Esophagus (tissue), 2 donors: ENCODE data around the gene NRXN3. TPM values are rescaled to one million over a fixed set of nuclear protein-coding genes. Genes with fewer than 3 reads are reported as not detected.

Source experiments
- H3K27ac ChIP-seq, 2 donors: one replicate each; pipeline ENCODE4 v1.5.1; 2013; ENCODE audit warnings: low read depth in 2 of 2, mild to moderate bottlenecking in 2 of 2, inconsistent platforms in 1 of 2, low read length in 1 of 2, moderate library complexity in 1 of 2
- H3K27me3 ChIP-seq, 2 donors: one replicate each; pipeline ENCODE4 v1.6.1; 2013; ENCODE audit warnings: low read length in 2 of 2, control low read depth in 1 of 2, mild to moderate bottlenecking in 1 of 2; ENCODE audit not compliant: insufficient read depth in 2 of 2, control insufficient read depth in 1 of 2
- H3K36me3 ChIP-seq, 2 donors: one replicate each; pipeline ENCODE4 v1.6.1; 2013; ENCODE audit warnings: low read length in 1 of 2; ENCODE audit not compliant: control insufficient read depth in 2 of 2, insufficient read depth in 2 of 2
- H3K4me1 ChIP-seq, 2 donors: one replicate each; pipeline ENCODE4 v1.6.1; 2013; ENCODE audit warnings: low read length in 1 of 2; ENCODE audit not compliant: control insufficient read depth in 2 of 2, insufficient read depth in 2 of 2
- H3K4me3 ChIP-seq, 2 donors: one replicate each; pipeline ENCODE4 v1.5.1; 2013; ENCODE audit warnings: low read length in 2 of 2, mild to moderate bottlenecking in 2 of 2, low read depth in 1 of 2, moderate library complexity in 1 of 2
- H3K9me3 ChIP-seq, 2 donors: one replicate each; pipeline ENCODE4 v1.6.1; 2013; ENCODE audit warnings: mild to moderate bottlenecking in 2 of 2, low read depth in 1 of 2, low read length in 1 of 2, moderate library complexity in 1 of 2; ENCODE audit not compliant: control insufficient read depth in 2 of 2, insufficient read depth in 1 of 2
- WGBS, 2 donors: extraction: QIAGEN DNeasy Blood & Tissue Kit; methylation state at CpG; one replicate each; pipeline ENCODE4 v1.1.7; 2013; 5-methylcytosine and 5-hydroxymethylcytosine counted together
- polyA plus RNA-seq, 2 donors: library from polyadenylated mRNA; stranded (reverse); fragments of 200-250 nt; gene quantifications; one replicate each; pipeline ENCODE4 v1.2.3, GENCODE V29; 2013
- donor health status: healthy with polysubstance abuse.
- donor health status: Bipolar disorder and iron deficiency.

The NRXN3 gene
- polyA plus RNA-seq, 2 donors, result 1.7 to 2.2 TPM

GRCh38 chr14:78933166-78933565, 763.0 kb downstream of the NRXN3 start:
- Histone ChIP-seq H3K4me3 (no peak overlapping the region), H3K27me3 (no peaks in the 10 kb centered on the region), H3K27ac (no peak overlapping the region), H3K4me1 (no peaks in the 10 kb centered on the region), H3K36me3 (no peaks in the 10 kb centered on the region), H3K9me3 (no peaks in the 10 kb centered on the region)
- WGBS, 2 donors, result 27 to 28% methylated on average over 2 of the region's 2 CpGs

DNA sequence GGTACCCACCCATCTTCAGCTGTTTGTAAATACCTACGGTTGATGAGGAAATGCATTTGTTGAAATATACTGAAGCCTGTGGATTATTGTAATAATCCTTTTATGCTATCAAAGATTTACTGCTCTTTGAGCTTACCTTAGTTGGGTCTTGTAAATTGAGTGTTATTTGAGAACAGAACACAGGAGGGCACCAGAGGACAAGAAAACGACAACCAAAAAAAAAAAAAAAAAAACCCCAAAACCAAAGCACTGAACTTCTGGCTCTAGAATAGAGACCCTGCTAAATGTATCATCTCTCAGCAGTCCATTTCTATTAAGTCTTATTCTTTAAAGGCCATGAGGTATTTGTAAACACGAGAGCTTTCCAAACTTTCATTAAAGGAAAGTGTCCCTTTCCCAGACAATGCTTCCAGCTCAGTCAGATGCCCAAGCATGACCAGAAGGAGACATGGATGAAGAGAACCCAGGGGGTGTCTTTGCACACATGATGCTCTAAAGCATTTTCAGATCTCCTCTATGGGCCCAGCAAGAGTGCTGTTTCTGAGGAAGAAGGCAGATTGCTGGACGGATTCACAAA, 763.9 kb downstream of the NRXN3 start:
- no peak overlapping the region for H3K27ac ChIP-seq

DNA sequence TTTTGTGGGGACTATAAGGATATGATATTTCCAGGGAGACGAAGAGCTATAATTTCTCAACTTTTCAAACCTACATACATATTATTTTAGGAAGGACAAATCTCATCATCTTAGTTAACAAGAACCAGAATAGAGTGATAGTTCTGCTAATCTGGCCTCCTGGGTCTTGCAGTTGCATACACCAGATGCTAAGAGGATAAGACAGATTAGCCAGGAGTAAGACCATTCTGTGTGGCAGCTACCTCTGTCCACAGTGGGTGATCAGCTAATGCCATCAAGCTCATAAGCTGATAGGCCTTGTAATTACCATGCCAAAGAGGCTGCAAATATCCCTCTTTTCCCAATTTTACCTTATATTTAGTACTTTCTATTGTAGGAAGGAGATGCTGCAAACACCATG, 776.8 kb downstream of the NRXN3 start:
- 97 to 98% methylated on average over 1 of the region's 1 CpG for WGBS, 2 donors
- no peaks in the 10 kb centered on the region for H3K9me3 ChIP-seq
- no peaks in the 10 kb centered on the region for H3K4me1 ChIP-seq
- H3K27me3 ChIP-seq, result no peaks in the 10 kb centered on the region
- no peaks in the 10 kb centered on the region for H3K36me3 ChIP-seq
- no peak overlapping the region for H3K27ac ChIP-seq
- H3K4me3 ChIP-seq, result no peak overlapping the region

More for the DNA sequence above, 763.9 kb downstream of the NRXN3 start:
- H3K9me3 ChIP-seq, result no peaks in the 10 kb centered on the region
- H3K27me3 ChIP-seq, result no peaks in the 10 kb centered on the region
- no peaks in the 10 kb centered on the region for H3K36me3 ChIP-seq
- H3K4me1 ChIP-seq, result no peaks in the 10 kb centered on the region
- WGBS, 2 donors, result 20 to 22% methylated on average over 4 of the region's 4 CpGs
- H3K4me3 ChIP-seq, result no peak overlapping the region

DNA sequence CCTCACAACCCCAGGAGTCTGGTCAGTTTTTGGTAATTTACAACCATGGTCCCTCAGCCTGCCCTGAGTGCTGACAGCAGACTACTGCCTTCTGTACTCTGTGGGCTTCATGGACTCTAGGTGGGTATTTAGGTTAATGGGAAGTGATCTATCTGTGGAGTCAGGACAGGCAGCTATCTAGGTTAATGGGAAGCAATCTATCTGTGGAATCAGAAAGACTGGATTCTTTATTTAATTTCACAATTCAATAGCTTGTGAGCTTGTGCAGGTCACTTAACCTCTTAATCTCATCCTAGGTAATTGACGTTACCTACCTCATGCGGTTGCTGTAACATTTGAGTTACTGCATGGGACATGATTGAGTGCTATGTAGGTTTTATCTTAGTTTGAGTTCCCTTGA, 777.5 kb downstream of the NRXN3 start:
- no peaks in the 10 kb centered on the region for H3K27me3 ChIP-seq
- no peaks in the 10 kb centered on the region for H3K36me3 ChIP-seq
- H3K9me3 ChIP-seq, result no peaks in the 10 kb centered on the region
- H3K4me1 ChIP-seq, result no peaks in the 10 kb centered on the region
- no peak overlapping the region for H3K27ac ChIP-seq
- WGBS, 2 donors, result 90 to 97% methylated on average over 2 of the region's 2 CpGs
- no peak overlapping the region for H3K4me3 ChIP-seq

- WGBS, 2 donors, result 24 to 33% methylated on average over 3 of the region's 3 CpGs
These were observed 780.5 kb downstream of the NRXN3 start for GRCh38 chr14:78950649-78951048.

GRCh38 chr14:78951602-78952001, 781.4 kb downstream of the NRXN3 start:
- Histone ChIP-seq H3K27me3 (no peaks in the 10 kb centered on the region), H3K4me3 (no peak overlapping the region), H3K36me3 (no peaks in the 10 kb centered on the region), H3K4me1 (no peaks in the 10 kb centered on the region), H3K9me3 (no peaks in the 10 kb centered on the region), H3K27ac (no peak overlapping the region)
- 58 to 59% methylated on average over 3 of the region's 3 CpGs for WGBS, 2 donors

More at GRCh38 chr14:78950649-78951048, 780.5 kb downstream of the NRXN3 start:
- H3K9me3 ChIP-seq, result no peaks in the 10 kb centered on the region
- no peaks in the 10 kb centered on the region for H3K36me3 ChIP-seq
- no peak overlapping the region for H3K27ac ChIP-seq
- H3K4me3 ChIP-seq, result no peak overlapping the region
- no peaks in the 10 kb centered on the region for H3K4me1 ChIP-seq
- no peaks in the 10 kb centered on the region for H3K27me3 ChIP-seq

GRCh38 chr14:78959674-78960264, 789.6 kb downstream of the NRXN3 start:
- H3K4me1 ChIP-seq, result no peaks in the 10 kb centered on the region
- no peaks in the 10 kb centered on the region for H3K27me3 ChIP-seq
- H3K36me3 ChIP-seq, result no peaks in the 10 kb centered on the region
- no peak overlapping the region for H3K27ac ChIP-seq
- no peaks in the 10 kb centered on the region for H3K9me3 ChIP-seq
- H3K4me3 ChIP-seq, result no peak overlapping the region
- 26 to 27% methylated on average over 9 of the region's 9 CpGs for WGBS, 2 donors

DNA sequence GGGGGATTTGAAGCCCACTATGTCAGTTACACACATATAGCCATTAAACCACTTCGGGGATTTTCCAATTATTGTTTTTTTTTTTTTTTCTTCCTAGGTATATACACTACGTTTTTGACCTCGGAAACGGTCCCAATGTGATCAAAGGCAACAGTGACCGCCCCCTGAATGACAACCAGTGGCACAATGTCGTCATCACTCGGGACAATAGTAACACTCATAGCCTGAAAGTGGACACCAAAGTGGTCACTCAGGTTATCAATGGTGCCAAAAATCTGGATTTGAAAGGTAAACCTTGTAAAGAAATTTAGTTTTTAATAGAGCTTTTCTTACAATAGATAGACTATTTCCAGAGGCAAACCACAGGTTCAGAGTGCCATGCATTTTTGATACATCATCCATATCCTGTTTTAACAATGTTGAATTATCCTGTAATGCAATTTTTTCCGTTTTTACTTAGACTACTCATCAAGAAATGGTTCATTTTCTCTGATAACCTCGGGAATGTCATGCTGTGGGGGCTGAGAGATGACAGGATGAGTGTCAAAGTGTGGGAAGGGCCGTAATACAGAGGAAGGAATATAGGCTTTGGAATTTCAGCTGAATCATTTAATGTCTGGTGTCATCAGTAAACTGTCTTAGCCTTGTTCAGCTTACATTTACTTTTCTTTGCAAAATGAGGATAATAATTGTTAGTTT, 797.1 kb downstream of the NRXN3 start:
- Histone ChIP-seq H3K27ac (no peak overlapping the region), H3K4me3 (no peak overlapping the region), H3K9me3 (no peaks in the 10 kb centered on the region), H3K27me3 (no peaks in the 10 kb centered on the region), H3K4me1 (no peaks in the 10 kb centered on the region), H3K36me3 (no peaks in the 10 kb centered on the region)
- 80 to 81% methylated on average over 10 of the region's 10 CpGs for WGBS, 2 donors

DNA sequence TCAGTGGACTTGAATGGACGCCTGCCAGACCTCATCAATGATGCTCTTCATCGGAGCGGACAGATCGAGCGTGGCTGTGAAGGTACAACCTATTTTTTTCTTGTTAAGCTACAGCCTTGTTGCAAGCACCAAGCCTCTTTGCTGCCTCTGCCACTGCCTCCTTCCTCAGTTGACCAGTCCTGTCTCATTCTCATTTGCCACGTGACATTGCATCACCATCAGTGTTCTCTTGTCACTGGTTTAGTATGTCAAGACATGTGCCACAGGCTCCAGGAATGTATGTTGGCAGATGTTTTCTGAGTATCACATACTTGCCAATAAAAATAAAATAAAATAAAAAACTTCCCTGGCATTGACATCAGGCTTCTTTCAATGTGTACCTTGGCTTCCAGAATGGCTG, 798.1 kb downstream of the NRXN3 start:
- WGBS, 2 donors, result 83 to 85% methylated on average over 6 of the region's 6 CpGs
- H3K4me3 ChIP-seq, result no peak overlapping the region

GRCh38 chr14:78970677-78971076, 800.5 kb downstream of the NRXN3 start:
- no peaks in the 10 kb centered on the region for H3K27me3 ChIP-seq
- H3K4me3 ChIP-seq, result no peak overlapping the region
- H3K36me3 ChIP-seq, result no peaks in the 10 kb centered on the region
- H3K4me1 ChIP-seq, result no peaks in the 10 kb centered on the region
- WGBS, 2 donors, result 79 to 86% methylated on average over 5 of the region's 5 CpGs
- H3K9me3 ChIP-seq, result no peaks in the 10 kb centered on the region
- H3K27ac ChIP-seq, result no peak overlapping the region

More for the DNA sequence above, 798.1 kb downstream of the NRXN3 start:
- H3K27me3 ChIP-seq, result no peaks in the 10 kb centered on the region
- no peaks in the 10 kb centered on the region for H3K4me1 ChIP-seq
- H3K36me3 ChIP-seq, result no peaks in the 10 kb centered on the region
- H3K9me3 ChIP-seq, result no peaks in the 10 kb centered on the region
- no peak overlapping the region for H3K27ac ChIP-seq
